Activated CD4-positive, alpha-beta T cell treated with anti-CD3 and anti-CD28 coated beads for 1 hour (primary cell): ENCODE data around the gene RNF11.
A peak's percentile ranks its signal among the peaks of the same experiment; 100 is the strongest.
"Not testable (repeated sequence)": the region's sequence is repeated elsewhere in the genome, so short reads cannot be mapped to it uniquely, and the experiment has no call there.

Source experiments
- DNase-seq: peaks from one replicate; pipeline ENCODE4 v3.0.0-alpha.2; 2020

The RNF11 gene

GRCh38 chr1:51230501-51231078 is 5.5 kb upstream of the RNF11 start:
- no peak for DNase-seq

- DNase-seq: no peak
These were observed 5.0 kb upstream of the RNF11 start for GRCh38 chr1:51231120-51231519.

- DNase-seq: no peak
These were observed 4.2 kb upstream of the RNF11 start for GRCh38 chr1:51231896-51232295.

- DNase-seq: not testable (repeated sequence)
These were observed 1.8 kb upstream of the RNF11 start for GRCh38 chr1:51234236-51234635.

GRCh38 chr1:51234721-51235425 is 1.2 kb upstream of the RNF11 start:
- DNase-seq: peak; percentile 34

GRCh38 chr1:51236531-51237350 is 668 bp downstream of the RNF11 start:
- DNase-seq: peak; percentile 16

GRCh38 chr1:51237351-51238033 is 1.4 kb downstream of the RNF11 start:
- no peak for DNase-seq

GRCh38 chr1:51238034-51238403 is 1.9 kb downstream of the RNF11 start:
- DNase-seq: no peak

GRCh38 chr1:51240084-51240483 is 4.0 kb downstream of the RNF11 start:
- DNase-seq: no peak

GRCh38 chr1:51241119-51241518 is 5.0 kb downstream of the RNF11 start:
- DNase-seq: no peak

GRCh38 chr1:51242546-51242945 is 6.5 kb downstream of the RNF11 start:
- DNase-seq: no peak

- DNase-seq: no peak
These were observed 10.9 kb downstream of the RNF11 start for GRCh38 chr1:51247022-51247421.

- no peak for DNase-seq
These were observed 11.4 kb downstream of the RNF11 start for GRCh38 chr1:51247499-51247898.

GRCh38 chr1:51249445-51249844 is 13.4 kb downstream of the RNF11 start:
- DNase-seq: no peak

GRCh38 chr1:51250729-51251128 is 14.7 kb downstream of the RNF11 start:
- DNase-seq: not testable (repeated sequence)

- not testable (repeated sequence) for DNase-seq
These were observed 15.1 kb downstream of the RNF11 start for GRCh38 chr1:51251165-51251564.

- no peak for DNase-seq
These were observed 16.3 kb downstream of the RNF11 start for GRCh38 chr1:51252366-51252765.

- DNase-seq: no peak
These were observed 17.6 kb downstream of the RNF11 start for GRCh38 chr1:51253691-51254090.

- DNase-seq: no peak
These were observed 19.3 kb downstream of the RNF11 start for GRCh38 chr1:51255331-51255730.

- no peak for DNase-seq
These were observed 27.2 kb downstream of the RNF11 start for GRCh38 chr1:51263147-51263877.

GRCh38 chr1:51264451-51264850 is 28.4 kb downstream of the RNF11 start:
- no peak for DNase-seq

- DNase-seq: no peak
These were observed 29.5 kb downstream of the RNF11 start for GRCh38 chr1:51265618-51266017.

GRCh38 chr1:51266181-51266580 is 30.1 kb downstream of the RNF11 start:
- no peak for DNase-seq
